Osteocyte (in vitro differentiated cells): Measurements from ENCODE around the gene KRTAP5-1. TPM values are rescaled to one million over a fixed set of nuclear protein-coding genes. Genes with fewer than 3 reads are reported as not detected.

ENCODE experiments used
- DNase-seq: peaks from one replicate; pipeline ENCODE4 v3.0.0; 2021; ENCODE audit warnings: mixed read lengths; ENCODE audit not compliant: unreplicated experiment; ENCODE audit errors: extremely low spot score
- H3K27ac Mint-ChIP-seq: one replicate; pipeline ENCODE4 v1.8.0; 2021; ENCODE audit warnings: mild to moderate bottlenecking, mixed read lengths; ENCODE audit not compliant: unreplicated experiment
- H3K27me3 Mint-ChIP-seq: one replicate; pipeline ENCODE4 v1.8.0; 2021; ENCODE audit warnings: mixed read lengths; ENCODE audit not compliant: unreplicated experiment
- H3K36me3 Mint-ChIP-seq: one replicate; pipeline ENCODE4 v1.8.0; 2021; ENCODE audit warnings: mixed read lengths; ENCODE audit not compliant: unreplicated experiment
- H3K4me1 Mint-ChIP-seq: one replicate; pipeline ENCODE4 v1.8.0; 2021; ENCODE audit warnings: mixed read lengths; ENCODE audit not compliant: unreplicated experiment
- H3K4me3 Mint-ChIP-seq: one replicate; pipeline ENCODE4 v1.8.0; 2021; ENCODE audit warnings: mild to moderate bottlenecking, moderate library complexity, mixed read lengths; ENCODE audit not compliant: unreplicated experiment
- H3K9me3 Mint-ChIP-seq: one replicate; pipeline ENCODE4 v1.8.0; 2021; ENCODE audit warnings: mixed read lengths; ENCODE audit not compliant: unreplicated experiment
- total RNA-seq: library from RNA; stranded (reverse); gene quantifications from 2 replicates; pipeline ENCODE4 v1.2.1, GENCODE V29; 2021
- TF ChIP-seq, protein P1 (sequence below): fragments of 200-600 bp; sonication (generic); IDR thresholded peaks from 2 replicates; pipeline ENCODE4 v1.5.0; 2021; ENCODE audit warnings: antibody characterized with exemption, mild to moderate bottlenecking, moderate library complexity

KRTAP5-1 gene
- total RNA-seq, 1 donor from 2014 or later, result not detected

DNA sequence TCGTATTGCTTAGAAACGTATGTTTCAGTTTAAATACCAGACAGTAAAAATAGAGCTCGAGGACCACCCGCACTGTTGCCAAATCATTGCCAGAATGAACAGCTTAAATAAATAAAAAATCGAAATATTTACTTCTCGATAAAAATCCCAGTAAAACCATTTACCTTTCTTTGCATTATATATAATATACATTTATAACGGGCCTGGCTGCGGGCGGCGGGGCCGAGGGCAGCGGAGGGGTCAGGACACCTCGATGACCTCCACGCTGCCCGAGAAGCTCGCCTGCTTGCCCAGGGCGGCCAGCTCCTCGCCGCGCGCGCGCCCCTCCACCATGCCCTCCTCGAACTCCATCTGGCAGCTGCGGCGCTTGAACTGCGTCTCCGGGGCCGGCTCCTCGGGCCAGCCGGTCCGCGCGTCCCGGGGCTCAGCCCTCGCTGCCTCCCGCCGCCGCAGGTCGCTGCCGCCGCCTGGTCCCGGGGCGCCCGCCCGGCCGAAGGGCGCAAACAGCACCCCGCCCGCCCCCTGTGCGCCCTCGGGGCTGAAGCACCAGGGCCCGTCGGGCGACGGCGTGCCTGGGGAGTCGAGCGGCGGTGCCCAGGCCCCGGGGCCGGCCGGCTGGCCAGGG lies 28.7 kb downstream of the KRTAP5-1 start:
- no peaks in the 10 kb centered on the region for H3K27me3 Mint-ChIP-seq
- no peak overlapping the region for H3K4me3 Mint-ChIP-seq
- H3K4me1 Mint-ChIP-seq, result peaks cover 32% of the 10 kb centered on the region
- H3K9me3 Mint-ChIP-seq, result no peaks in the 10 kb centered on the region
- no peak for DNase-seq
- H3K36me3 Mint-ChIP-seq, result no peaks in the 10 kb centered on the region
- TF ChIP-seq, protein P1, sequence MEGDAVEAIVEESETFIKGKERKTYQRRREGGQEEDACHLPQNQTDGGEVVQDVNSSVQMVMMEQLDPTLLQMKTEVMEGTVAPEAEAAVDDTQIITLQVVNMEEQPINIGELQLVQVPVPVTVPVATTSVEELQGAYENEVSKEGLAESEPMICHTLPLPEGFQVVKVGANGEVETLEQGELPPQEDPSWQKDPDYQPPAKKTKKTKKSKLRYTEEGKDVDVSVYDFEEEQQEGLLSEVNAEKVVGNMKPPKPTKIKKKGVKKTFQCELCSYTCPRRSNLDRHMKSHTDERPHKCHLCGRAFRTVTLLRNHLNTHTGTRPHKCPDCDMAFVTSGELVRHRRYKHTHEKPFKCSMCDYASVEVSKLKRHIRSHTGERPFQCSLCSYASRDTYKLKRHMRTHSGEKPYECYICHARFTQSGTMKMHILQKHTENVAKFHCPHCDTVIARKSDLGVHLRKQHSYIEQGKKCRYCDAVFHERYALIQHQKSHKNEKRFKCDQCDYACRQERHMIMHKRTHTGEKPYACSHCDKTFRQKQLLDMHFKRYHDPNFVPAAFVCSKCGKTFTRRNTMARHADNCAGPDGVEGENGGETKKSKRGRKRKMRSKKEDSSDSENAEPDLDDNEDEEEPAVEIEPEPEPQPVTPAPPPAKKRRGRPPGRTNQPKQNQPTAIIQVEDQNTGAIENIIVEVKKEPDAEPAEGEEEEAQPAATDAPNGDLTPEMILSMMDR, result no peak
- H3K27ac Mint-ChIP-seq, result no peak overlapping the region

- DNase-seq, result no peak
- H3K9me3 Mint-ChIP-seq, result no peaks in the 10 kb centered on the region
- no peaks in the 10 kb centered on the region for H3K27me3 Mint-ChIP-seq
- no peaks in the 10 kb centered on the region for H3K36me3 Mint-ChIP-seq
- no peak overlapping the region for H3K27ac Mint-ChIP-seq
- TF ChIP-seq, protein P1, result no peak
- H3K4me3 Mint-ChIP-seq, result no peak overlapping the region
- H3K4me1 Mint-ChIP-seq, result peaks cover 31% of the 10 kb centered on the region
Observed at GRCh38 chr11:1555713-1556153, 29.4 kb downstream of the KRTAP5-1 start.

GRCh38 chr11:1554981-1555712 lies 29.9 kb downstream of the KRTAP5-1 start:
- no peak overlapping the region for H3K27ac Mint-ChIP-seq
- H3K4me1 Mint-ChIP-seq, result peaks cover 28% of the 10 kb centered on the region
- no peaks in the 10 kb centered on the region for H3K27me3 Mint-ChIP-seq
- no peak for DNase-seq
- TF ChIP-seq, protein P1, result no peak
- H3K9me3 Mint-ChIP-seq, result no peaks in the 10 kb centered on the region
- no peak overlapping the region for H3K4me3 Mint-ChIP-seq
- H3K36me3 Mint-ChIP-seq, result no peaks in the 10 kb centered on the region

DNA sequence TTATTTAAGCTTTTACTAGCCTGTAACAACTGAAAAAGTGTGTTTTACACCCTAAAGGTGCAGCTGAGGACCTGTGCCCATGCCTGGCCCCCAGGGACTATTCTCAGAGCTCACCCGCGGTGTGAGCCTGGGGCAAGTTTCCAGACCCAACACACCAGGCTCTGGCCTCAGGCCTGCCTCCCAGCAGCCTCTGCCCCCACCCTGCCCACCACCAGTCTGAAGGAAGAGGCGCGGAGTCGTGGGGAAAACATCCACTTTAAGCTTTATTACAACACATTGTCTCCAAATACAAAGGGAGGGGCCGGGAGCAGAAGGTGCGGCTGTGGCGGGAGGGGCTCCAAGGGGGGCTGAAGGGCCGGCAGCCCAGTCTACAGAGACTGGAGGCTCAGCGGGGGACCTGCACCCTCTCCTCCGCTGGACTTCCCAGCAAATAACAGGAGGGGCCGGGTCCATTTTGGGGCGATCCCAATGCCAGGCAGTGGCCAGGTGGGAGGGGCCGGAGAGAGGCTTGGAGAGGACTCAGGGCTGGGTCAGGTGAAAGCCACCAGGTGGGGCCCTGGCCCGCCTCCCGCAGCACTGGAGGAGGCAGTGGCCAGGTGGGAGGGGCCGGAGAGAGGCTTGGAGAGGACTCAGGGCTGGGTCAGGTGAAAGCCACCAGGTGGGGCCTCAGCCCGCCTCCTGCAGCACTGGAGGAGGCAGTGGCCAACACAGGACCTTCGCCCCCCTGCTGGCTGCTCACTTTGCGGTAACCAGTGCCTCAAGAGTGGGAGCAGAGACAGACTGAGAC lies 31.1 kb downstream of the KRTAP5-1 start:
- TF ChIP-seq, protein P1, result no peak
- Mint-ChIP-seq H3K4me1 (peaks cover 18% of the 10 kb centered on the region), H3K27ac (no peak overlapping the region), H3K4me3 (no peak overlapping the region), H3K36me3 (no peaks in the 10 kb centered on the region), H3K9me3 (no peaks in the 10 kb centered on the region), H3K27me3 (no peaks in the 10 kb centered on the region)
- DNase-seq, result no peak
